Neural crest cell (in vitro differentiated cells): Measurements from ENCODE around the gene C5orf52. TPM values are rescaled to one million over a fixed set of nuclear protein-coding genes. Genes with fewer than 3 reads are reported as not detected.
"Not testable (repeated sequence)": the region's sequence is repeated elsewhere in the genome, so short reads cannot be mapped to it uniquely, and the experiment has no call there.

ENCODE experiments used
- DNase-seq: peaks from one replicate; pipeline ENCODE4 v3.0.0; 2021; ENCODE audit warnings: low read depth, mixed read lengths, low spot score
- H3K27ac Mint-ChIP-seq: one replicate; pipeline ENCODE4 v1.8.0; 2021; ENCODE audit warnings: mild to moderate bottlenecking, mixed read lengths; ENCODE audit not compliant: unreplicated experiment
- H3K27me3 Mint-ChIP-seq: 2 replicates; pipeline ENCODE4 v1.8.0; 2021; ENCODE audit warnings: low read depth, mild to moderate bottlenecking, mixed read lengths
- H3K36me3 Mint-ChIP-seq: 2 replicates; pipeline ENCODE4 v1.8.0; 2021; ENCODE audit warnings: low read depth, mild to moderate bottlenecking, mixed read lengths
- H3K4me1 Mint-ChIP-seq: 2 replicates; pipeline ENCODE4 v1.8.0; 2021; ENCODE audit warnings: mixed read lengths
- H3K4me3 Mint-ChIP-seq: one replicate; pipeline ENCODE4 v1.8.0; 2021; ENCODE audit warnings: mild to moderate bottlenecking, mixed read lengths
- H3K9me3 Mint-ChIP-seq: 2 replicates; pipeline ENCODE4 v1.8.0; 2021; ENCODE audit warnings: mixed read lengths
- CTCF ChIP-seq: fragments of 200-600 bp; sonication (generic); conservative IDR thresholded peaks from 2 replicates; pipeline ENCODE4 v1.5.0; 2021; ENCODE audit warnings: antibody characterized with exemption, mild to moderate bottlenecking
- total RNA-seq: library from RNA; stranded (reverse); gene quantifications from 2 replicates; pipeline ENCODE4 v1.2.1, GENCODE V29; 2021

C5orf52 gene
- total RNA-seq, 1 donor from 2014 or later: not detected

GRCh38 chr5:157690690-157691433, 19.5 kb downstream of the C5orf52 start:
- H3K27ac Mint-ChIP-seq: no peak overlapping the region
- no peak for DNase-seq
- no peaks in the 10 kb centered on the region for H3K27me3 Mint-ChIP-seq
- peaks cover 8% of the 10 kb centered on the region for H3K36me3 Mint-ChIP-seq
- H3K4me3 Mint-ChIP-seq: no peak overlapping the region
- peaks cover 6% of the 10 kb centered on the region for H3K9me3 Mint-ChIP-seq
- no peak for TF ChIP-seq CTCF
- no peaks in the 10 kb centered on the region for H3K4me1 Mint-ChIP-seq

DNA sequence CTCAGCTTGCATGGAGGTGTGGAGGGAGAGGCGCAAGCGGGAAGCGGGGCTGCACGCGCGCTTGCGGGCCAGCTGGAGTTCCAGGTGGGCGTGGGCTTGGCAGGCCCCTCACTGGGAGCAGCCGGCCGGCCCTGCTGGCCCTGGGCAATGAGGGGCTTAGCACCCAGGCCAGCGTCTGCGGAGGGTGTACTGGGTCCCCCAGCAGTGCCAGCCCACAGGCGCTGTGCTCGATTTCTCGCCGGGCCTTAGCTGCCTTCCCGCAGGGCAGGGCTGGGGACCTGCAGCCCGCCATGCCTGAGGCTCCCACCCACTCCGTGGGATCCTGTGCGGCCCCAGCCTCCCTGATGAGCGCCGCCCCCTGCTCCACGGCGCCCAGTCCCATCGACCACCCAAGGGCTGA, 22.5 kb downstream of the C5orf52 start:
- not testable (repeated sequence) for H3K4me3 Mint-ChIP-seq, H3K27me3 Mint-ChIP-seq, H3K4me1 Mint-ChIP-seq, H3K27ac Mint-ChIP-seq, DNase-seq
- H3K36me3 Mint-ChIP-seq: peaks cover 14% of the 10 kb centered on the region
- H3K9me3 Mint-ChIP-seq: peaks cover 11% of the 10 kb centered on the region

GRCh38 chr5:157696154-157696553, 24.8 kb downstream of the C5orf52 start:
- DNase-seq: not testable (repeated sequence)

DNA sequence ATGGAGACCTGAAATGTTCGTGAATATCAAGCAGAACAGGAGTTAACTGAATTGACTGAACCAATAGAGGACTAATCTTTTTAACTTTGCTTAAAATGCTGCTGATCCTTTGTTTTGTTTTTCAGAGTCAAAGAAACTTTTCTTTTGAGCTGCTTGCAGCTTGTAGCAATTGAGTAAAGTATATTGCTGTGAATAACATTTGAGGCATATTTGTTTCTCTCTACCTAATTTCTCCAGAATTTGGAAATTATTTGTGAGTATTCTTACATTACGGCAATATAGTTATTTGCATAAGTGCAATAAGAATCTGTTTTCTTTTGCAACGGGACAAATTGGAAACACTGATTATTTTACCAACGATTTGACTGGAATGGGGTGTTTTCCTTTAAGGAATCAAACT, 27.3 kb downstream of the C5orf52 start:
- not testable (repeated sequence) for H3K9me3 Mint-ChIP-seq, H3K4me3 Mint-ChIP-seq, H3K27me3 Mint-ChIP-seq, H3K4me1 Mint-ChIP-seq, DNase-seq, H3K27ac Mint-ChIP-seq
- H3K36me3 Mint-ChIP-seq: peaks cover 12% of the 10 kb centered on the region

More at GRCh38 chr5:157696154-157696553, 24.8 kb downstream of the C5orf52 start:
- not testable (repeated sequence) for H3K27me3 Mint-ChIP-seq, H3K4me1 Mint-ChIP-seq, H3K4me3 Mint-ChIP-seq, H3K27ac Mint-ChIP-seq
- peaks cover 11% of the 10 kb centered on the region for H3K9me3 Mint-ChIP-seq
- H3K36me3 Mint-ChIP-seq: peaks cover 14% of the 10 kb centered on the region

DNA sequence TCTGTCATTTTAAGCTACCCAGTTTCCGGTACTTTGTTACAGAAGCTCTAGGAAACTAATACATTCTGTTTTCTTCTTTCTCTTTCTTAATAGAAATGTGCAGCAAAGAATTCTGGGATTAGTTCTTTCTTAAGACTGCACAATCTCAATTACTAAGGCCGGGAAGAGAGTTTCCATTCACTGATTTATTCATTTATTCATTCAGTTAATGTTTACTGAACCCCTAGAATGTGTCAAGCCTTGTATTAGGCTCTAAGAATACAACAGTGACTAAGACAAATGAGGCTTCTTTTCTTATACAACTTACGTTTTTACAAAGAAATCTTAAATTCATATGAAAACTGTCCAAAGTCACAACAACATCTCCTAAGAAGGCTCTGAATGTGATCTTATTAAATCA, 32.4 kb downstream of the C5orf52 start:
- peaks cover 4% of the 10 kb centered on the region for H3K9me3 Mint-ChIP-seq
- TF ChIP-seq CTCF: no peak
- DNase-seq: no peak
- no peak overlapping the region for H3K27ac Mint-ChIP-seq
- no peak overlapping the region for H3K4me3 Mint-ChIP-seq
- no peaks in the 10 kb centered on the region for H3K27me3 Mint-ChIP-seq
- H3K36me3 Mint-ChIP-seq: peaks cover 4% of the 10 kb centered on the region
- no peaks in the 10 kb centered on the region for H3K4me1 Mint-ChIP-seq

DNA sequence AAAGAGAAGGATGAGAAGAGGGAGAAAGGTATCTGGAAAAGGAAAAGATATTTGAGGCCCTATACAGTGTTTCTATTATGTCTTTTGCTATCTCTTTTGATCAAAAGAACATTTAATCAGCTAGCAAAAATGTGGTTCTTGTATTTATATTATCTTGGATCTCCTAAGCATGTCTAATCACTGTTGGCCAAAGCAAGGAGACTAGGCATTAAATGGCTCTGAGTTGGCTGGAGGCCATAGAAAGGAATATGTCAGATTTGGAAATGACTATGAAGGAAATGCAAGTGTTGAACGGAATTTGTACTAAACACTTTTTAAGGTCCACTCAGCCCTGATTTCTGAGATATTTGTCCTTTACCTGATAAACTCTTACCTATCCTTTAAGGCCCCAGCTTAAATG, 37.5 kb downstream of the C5orf52 start:
- no peaks in the 10 kb centered on the region for H3K36me3 Mint-ChIP-seq
- no peaks in the 10 kb centered on the region for H3K27me3 Mint-ChIP-seq
- TF ChIP-seq CTCF: no peak
- H3K27ac Mint-ChIP-seq: no peak overlapping the region
- DNase-seq: no peak
- no peak overlapping the region for H3K4me3 Mint-ChIP-seq
- no peaks in the 10 kb centered on the region for H3K9me3 Mint-ChIP-seq
- H3K4me1 Mint-ChIP-seq: no peaks in the 10 kb centered on the region

DNA sequence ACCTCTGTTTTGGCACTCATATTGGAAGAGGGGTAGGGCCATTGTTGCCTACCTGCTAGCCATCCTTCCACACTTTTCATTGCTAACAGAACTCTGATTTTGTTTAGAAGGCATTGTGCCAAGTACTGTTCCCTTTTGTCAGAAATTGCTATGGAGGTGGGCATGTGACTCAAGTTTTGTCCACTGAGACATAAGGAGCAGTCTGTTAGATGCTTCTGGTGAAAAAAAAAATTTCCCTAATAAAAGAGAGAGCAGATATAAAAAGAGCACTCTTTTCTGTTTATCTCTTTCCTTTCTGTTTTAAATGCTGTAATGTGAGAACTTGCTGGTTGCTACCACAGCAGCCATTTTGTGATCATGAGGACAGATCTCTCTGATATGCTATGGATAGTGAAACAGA, 38.0 kb downstream of the C5orf52 start:
- no peak overlapping the region for H3K27ac Mint-ChIP-seq
- no peak for DNase-seq
- H3K4me3 Mint-ChIP-seq: no peak overlapping the region
- H3K9me3 Mint-ChIP-seq: no peaks in the 10 kb centered on the region
- no peaks in the 10 kb centered on the region for H3K36me3 Mint-ChIP-seq
- no peaks in the 10 kb centered on the region for H3K27me3 Mint-ChIP-seq
- no peaks in the 10 kb centered on the region for H3K4me1 Mint-ChIP-seq
- no peak for TF ChIP-seq CTCF
